Measurements from ENCODE around the gene TTYH1.

TTYH1 gene

DNA sequence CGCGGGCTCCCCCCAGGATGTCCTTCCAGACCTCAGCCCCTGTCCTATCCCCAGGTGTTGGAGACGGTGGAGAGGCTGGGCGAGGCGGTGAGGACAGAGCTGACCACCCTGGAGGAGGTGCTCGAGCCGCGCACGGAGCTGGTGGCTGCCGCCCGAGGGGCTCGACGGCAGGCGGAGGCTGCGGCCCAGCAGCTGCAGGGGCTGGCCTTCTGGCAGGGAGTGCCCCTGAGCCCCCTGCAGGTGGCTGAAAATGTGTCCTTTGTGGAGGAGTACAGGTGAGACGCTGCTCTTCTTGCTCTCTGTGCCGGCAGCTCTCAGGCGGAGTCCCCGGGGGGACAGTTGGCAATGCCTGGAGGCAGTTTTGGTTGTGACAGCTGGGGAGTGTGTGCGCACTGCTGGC, 6.9 kb downstream of the TTYH1 start:
- no peak for DNase-seq (ENCODE audit: low spot score)

DNA sequence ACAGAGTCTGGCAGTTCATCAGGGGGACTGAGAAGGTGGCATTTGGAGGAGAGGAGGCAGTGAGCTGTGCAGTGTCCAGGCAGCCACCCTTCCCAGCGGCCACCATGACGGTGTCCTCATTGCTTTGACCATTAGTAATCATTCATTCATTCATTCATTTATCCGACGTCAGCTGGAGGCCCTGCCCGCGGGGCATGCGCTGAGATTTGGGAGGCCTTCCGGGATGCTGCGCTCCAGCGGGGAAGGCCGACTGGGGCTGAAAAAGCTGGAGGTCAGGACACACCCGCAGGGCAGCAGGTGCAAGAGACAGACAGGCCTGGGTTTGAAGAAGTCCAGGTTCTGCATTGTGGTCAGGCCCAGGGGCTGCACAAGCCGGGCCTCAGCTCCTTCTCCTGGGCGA, 8.9 kb downstream of the TTYH1 start:
- DNase-seq (ENCODE audit: low spot score): no peak

- DNase-seq (ENCODE audit: low spot score): no peak
Measured at GRCh38 chr19:54424660-54425381, 9.6 kb downstream of the TTYH1 start.

GRCh38 chr19:54425382-54425723, 10.1 kb downstream of the TTYH1 start:
- no peak for DNase-seq (ENCODE audit: low spot score)

DNA sequence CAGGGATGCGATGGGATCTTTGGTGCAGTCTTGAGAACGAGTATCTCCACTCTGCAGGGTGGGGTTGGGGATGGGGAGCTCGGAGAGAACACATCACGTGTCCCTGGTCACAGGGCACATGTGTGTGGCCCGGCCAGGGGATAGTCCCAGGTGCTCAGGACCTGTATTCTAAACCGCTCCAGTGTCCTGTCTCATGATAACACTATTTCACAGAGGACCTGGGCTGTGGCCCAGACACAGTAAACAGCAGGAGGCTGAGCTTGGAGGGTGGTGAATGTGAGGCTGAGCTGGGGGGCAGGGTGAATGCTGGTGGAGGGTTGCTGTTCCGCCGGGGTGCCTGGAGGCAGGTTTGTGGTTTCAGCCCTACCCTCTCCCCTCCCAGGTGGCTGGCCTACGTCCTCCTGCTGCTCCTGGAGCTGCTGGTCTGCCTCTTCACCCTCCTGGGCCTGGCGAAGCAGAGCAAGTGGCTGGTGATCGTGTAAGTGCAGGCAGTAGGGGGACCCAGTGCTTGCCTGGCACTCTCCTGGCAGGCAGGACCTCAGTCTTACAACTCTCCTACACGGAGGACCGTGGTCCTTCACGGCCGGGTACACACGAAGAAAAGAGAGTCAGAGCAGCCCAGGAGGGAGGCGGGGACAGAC, 11.1 kb downstream of the TTYH1 start:
- DNase-seq (ENCODE audit: low spot score): peak; percentile 75

DNA sequence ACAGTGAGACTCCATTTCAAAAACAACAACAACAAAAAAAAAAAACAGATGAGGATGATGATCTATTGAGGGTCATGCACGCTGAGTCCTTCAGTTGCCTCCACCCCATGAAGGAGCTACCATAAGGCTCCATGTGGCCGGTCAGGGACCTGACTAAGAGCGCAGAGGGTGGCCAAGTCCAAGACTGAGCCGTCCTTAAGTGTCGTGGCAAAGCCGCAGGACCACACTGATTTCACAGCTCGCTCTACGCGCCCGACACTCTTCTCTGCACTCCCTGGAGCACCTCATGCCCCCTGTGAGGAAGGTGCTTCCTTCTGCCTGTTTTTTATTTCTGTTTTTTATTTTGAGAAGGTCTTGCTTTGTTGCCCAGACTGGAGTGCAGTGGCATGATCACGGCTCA, 12.3 kb downstream of the TTYH1 start:
- DNase-seq (ENCODE audit: low spot score): no peak

DNA sequence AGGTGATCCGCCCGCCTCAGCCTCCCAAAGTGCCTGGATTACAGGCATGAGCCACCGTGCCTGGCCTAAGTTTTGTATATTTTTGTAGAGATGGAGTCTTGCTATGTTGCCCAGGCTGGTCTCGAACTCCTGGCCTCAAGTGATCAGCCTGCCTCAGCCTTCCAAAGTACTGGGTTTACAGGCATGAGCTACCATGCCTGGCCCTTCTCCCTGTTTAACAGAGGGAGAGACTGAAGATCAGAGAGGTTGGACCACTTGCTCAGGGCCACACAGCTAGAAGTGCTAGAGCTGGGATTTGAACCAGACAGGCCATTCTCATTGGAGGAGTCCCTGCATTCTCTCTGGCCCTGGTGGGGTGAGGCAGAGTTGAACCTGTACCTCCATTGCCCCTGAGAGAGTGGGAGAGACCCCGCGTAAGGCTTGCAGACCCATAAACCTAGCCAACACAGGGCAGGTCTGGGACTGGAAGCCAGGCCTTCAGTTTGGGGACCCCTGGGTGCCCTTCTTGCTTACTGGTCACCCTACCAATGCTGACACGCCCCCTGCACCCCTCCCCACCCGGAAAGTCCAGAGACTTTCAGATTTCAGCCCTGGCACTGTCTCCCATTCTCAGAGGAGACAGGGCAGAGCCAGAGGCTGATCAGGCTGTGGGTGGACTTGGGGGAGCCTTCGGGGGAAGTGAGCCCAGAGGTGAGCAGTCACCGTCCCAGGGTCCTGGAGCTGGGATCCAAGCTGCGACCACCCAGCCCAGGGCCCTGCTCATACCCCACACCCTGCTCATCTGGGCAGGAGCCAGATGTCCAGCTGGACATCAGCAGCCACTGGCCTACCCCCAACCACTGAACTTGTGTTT, 13.3 kb downstream of the TTYH1 start:
- DNase-seq (ENCODE audit: low spot score): no peak

DNA sequence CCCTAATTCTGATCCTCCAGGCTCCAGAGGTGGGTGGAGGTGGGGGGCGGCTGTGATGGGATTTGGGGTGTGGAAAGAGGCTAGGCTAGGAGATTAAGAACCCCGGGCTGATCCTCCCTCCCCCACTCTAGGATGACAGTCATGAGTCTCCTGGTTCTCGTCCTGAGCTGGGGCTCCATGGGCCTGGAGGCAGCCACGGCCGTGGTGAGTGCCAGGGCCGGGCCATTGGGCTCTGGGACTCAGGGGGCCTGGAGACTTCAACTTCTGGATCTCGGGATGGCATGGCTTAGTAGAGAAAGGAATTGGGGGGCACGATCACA, 13.9 kb downstream of the TTYH1 start:
- no peak for DNase-seq (ENCODE audit: low spot score)

DNA sequence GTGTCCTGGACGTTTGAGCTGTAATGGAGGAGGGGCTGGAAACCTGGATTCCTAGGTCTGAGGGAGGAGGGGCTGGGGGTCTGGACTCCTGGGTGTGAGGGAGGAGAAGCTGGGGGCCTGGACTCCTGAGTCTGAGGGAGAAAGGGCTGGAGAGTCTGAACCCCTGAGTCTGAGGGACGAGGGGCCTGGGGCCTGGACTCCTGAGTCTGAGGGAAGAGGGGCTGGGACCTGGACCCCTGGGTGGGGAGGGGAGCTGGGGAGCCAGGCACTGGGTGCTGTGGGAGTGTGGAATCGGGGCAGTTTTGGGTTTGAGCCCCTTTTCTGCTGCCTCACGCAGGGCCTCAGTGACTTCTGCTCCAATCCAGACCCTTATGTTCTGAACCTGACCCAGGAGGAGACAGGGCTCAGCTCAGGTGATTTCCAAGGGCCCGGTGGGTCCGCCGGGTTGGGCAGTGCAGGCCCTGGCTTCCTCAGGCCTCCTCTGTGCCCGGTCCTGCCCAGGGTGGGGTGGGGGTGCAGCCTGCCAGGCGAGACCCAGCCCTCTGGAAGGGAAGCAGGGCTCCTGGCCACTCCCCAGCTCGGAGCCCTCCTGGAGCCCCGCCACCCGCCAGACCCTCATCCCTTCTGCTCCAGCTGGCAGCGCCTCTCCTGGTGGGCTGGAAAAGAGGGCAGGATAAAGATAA, 14.4 kb downstream of the TTYH1 start:
- no peak for DNase-seq (ENCODE audit: low spot score)

DNA sequence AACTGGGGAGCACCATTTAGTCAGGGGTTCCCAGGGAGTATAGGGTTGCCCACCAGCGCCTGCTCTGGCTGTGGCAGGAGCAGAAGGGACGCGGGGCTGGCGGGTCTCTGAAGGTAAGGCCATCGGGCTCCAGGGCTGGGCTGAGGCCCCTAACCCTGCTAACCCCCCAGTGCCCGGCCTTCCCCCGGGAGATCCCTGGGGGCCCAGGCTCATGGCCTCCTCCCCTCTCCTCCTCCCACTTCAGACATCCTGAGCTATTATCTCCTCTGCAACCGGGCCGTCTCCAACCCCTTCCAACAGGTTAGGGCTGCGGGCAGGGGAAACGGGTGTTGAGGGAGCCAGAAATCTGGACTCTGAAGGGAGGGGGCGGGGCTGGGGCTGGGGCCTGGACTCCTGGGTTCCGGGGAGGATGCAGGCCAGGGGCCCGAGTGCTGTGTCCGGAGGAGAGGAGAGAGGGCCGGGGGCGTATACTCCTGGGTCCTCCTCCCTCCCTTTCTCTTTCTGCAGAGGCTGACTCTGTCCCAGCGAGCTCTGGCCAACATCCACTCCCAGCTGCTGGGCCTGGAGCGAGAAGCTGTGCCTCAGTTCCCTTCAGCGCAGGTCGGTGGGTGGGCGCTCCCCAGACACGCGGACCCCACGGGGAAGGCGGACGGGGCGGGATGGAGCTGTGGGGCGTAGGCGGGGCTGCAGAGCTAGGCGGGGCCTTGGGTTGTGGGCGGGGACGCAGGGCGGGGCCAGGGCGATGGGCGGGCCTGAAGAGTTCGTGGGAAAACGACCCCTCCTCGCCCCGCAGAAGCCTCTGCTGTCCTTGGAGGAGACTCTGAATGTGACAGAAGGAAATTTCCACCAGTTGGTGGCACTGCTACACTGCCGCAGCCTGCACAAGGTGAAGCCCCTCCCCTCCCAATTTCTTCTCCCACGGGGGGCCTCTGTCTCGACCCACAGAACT, 15.3 kb downstream of the TTYH1 start:
- peak; percentile 78 for DNase-seq (ENCODE audit: low spot score)

DNA sequence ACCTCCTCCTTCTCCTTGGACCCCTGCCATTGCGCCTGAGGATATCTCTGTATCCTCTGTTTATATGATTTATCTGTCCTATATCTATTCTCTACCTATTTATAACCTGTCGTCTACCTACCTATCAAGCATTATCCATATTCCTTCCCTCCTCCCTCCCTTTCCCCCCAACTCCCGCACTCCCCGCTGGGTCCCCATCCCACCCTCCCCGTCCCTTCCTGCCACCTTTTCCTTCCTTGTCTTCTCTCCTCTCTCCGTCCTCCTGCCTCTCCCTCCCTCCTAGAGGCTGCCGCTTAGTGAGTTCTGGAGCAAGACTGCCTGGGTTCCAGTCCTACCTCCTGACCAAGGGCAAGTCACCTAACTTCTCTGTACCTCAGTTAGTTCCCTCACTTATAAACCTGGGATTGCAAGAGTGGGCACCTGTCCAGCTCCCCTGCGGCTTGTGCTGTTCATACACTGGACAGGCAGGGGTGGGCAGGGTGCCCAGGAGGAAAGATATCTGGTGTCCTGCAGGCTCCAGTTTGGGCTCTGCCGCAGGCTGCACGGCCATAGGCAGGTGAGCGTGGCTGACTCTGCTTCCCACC, 16.1 kb downstream of the TTYH1 start:
- no peak for DNase-seq (ENCODE audit: low spot score)

- DNase-seq (ENCODE audit: low spot score): no peak
Measured at GRCh38 chr19:54432144-54432738, 17.0 kb downstream of the TTYH1 start.

DNA sequence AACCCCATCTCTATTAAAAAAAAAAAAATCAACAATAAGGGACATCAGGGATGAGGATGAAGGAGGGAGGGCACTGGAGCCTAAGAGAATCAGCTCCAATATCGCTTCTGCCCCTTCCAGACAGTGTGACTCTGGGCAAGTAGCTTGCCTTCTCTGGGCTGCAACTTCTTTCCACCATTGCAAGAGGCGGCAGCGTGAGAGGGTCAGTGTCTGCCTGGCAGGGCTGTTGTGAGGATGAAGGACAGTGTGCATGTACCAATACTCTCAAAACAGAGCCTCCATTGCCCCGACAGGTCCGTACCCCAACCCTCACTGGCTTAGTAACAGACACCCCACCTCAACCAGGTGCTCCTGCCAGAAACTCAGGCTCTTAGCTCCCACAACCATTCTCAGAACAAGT, 18.4 kb downstream of the TTYH1 start:
- DNase-seq (ENCODE audit: low spot score): no peak

GRCh38 chr19:54434112-54434872, 19.0 kb downstream of the TTYH1 start:
- DNase-seq (ENCODE audit: low spot score): no peak

DNA sequence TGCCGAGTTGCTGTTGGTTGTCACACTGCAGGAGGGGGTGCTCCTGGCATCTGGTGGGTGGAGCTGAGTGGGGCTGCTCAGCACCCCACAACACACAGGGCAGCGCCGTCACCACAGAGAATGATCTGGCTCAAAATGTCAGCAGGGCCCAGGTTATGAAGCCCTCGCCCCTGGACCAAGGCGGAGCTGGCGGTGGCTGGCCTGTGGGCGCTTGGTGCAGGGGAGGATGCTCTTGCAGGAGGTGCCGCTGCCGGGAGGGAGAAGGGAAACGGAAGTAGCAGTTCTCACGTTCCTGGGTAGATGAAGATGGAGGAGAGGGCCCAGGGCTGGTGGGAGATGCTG, 19.6 kb downstream of the TTYH1 start:
- no peak for DNase-seq (ENCODE audit: low spot score)

DNA sequence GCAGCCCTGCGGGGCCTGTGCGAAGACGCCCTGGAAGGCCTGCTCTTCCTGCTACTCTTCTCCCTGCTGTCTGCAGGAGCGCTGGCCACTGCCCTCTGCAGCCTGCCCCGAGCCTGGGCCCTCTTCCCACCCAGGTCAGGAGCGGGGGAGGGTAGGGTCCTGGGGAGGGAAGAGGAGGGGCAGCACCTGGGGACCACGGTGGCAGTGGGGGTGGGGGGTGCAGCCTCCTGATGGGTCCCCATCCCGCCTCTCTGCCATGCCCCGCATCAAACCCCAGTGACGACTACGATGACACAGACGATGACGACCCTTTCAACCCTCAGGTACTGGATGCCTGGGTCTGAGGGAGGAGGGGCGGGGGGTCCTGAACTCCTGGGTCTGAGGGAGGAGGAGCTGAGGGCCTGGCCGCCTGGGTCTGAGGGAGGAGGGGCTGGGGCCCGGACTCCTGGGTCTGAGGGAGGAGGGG, 20.3 kb downstream of the TTYH1 start:
- DNase-seq (ENCODE audit: low spot score): no peak

GRCh38 chr19:54436031-54436523, 20.8 kb downstream of the TTYH1 start:
- no peak for DNase-seq (ENCODE audit: low spot score)

DNA sequence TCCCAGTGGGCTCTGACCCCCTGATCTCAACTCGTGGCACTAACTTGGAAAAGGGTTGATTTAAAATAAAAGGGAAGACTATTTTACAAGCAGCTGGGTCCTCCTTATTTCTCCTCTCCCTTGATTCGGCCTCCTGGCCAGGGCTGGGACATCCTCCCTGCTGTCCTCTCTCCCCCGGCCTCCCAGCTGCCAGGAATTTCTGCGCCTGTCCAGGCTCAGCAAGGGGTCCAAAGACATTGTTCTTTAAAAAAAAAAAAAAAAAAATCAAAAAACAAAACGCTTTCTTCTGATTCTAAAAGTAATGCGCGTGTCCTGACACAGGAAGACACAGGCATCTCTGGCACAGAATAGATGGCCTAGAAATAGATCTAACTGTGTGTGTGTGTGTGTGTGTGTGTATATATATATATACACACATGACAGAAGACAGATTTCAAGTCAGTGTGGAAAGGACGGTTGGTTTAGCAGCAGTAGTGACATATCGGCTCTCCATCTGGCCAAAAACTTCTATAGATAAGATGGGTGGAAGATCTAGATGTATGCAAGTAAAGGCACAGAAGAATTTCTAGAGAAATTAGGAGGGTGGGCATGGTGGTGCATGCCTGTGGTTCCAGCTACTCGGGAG, 21.5 kb downstream of the TTYH1 start:
- no peak for DNase-seq (ENCODE audit: low spot score)

GRCh38 chr19:54439174-54439851, 24.0 kb downstream of the TTYH1 start:
- DNase-seq (ENCODE audit: low spot score): peak; percentile 89

All from Ammon's horn (tissue), 1 donor.